ENCODE results near the gene PPP1R7. TPM values are rescaled to one million over a fixed set of nuclear protein-coding genes. Genes with fewer than 3 reads are reported as not detected.

The PPP1R7 gene
- total RNA-seq, 1 donor from 2014 or later = 34.9 TPM

DNA sequence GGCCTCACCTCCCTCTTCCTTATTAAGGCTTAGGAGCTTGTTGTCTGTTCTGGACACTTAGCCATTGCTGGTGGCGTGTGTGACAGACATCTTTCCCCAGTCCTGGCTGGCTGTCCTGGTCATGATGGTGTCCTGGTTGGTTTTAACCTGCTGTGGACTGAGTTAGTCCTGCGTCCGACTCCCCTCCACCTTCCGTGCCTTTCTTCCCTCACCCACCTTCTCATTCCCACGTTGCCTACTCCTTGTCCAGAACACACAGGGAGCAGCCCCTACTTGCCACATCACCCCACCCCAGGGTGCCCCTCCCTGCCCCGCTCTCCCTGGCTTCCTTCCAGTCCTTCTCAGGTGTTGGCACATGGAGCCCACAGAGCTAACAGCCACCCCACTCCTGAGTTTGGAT is 47.7 kb downstream of the PPP1R7 start:
- no peak for DNase-seq

DNA sequence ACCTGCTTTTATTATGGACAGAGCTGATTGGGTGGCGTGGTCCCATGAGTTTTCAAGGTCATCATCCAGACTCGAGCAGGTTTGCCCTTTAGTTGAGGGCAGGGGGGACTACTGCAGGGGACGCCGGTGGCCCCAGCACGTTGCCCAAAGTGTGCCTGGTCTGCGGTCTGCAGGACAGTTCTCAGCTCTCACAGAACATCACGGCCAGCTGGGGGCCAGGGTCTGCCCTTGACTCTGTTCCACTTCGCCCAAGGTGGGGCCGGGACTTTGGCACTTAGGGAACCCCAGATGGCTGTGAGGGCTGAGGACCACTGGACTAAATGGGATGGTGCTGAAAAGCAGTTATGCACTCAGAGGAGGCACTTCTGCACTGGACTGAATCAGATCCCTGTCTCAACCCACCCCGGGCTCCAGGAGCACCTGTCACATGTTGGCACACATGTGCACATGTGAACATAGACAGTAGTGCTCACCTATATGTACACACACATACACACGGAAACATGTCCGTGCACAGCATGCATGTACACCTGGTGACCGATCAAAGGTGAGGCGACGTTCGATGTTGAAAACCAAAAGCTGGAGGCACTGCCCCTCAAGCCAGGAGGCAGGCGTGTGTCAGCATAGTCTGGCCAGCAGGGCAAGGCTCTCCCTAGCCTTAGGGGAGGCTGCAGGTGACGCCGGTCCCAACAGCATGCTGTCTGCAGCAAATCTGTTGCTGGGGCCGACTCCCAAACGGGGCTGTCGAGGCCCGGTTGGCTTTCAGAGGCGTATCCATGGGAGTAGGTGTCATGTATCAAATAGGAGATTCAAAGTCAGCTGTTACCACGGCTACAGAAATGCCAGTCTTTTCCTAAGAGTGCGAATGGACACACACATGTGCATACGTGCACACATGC is 48.4 kb downstream of the PPP1R7 start:
- no peak for DNase-seq

DNA sequence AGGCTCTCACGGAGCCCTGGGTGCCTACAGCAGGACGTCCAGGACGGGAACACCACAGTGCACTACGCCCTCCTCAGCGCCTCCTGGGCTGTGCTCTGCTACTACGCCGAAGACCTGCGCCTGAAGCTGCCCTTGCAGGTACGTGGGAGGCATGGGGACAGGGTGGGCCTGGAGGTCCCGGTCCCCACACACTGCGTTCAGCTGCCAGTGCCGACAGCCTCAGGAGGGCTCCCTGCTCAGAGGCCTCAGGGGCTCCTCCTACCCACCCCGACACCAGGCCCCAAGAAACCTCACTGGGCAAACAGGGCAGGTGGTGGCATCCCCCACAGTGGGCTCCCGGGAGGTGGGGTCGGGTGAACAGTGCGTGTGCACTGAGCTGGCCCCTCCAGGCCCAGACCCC is 49.0 kb downstream of the PPP1R7 start:
- no peak for DNase-seq

DNA sequence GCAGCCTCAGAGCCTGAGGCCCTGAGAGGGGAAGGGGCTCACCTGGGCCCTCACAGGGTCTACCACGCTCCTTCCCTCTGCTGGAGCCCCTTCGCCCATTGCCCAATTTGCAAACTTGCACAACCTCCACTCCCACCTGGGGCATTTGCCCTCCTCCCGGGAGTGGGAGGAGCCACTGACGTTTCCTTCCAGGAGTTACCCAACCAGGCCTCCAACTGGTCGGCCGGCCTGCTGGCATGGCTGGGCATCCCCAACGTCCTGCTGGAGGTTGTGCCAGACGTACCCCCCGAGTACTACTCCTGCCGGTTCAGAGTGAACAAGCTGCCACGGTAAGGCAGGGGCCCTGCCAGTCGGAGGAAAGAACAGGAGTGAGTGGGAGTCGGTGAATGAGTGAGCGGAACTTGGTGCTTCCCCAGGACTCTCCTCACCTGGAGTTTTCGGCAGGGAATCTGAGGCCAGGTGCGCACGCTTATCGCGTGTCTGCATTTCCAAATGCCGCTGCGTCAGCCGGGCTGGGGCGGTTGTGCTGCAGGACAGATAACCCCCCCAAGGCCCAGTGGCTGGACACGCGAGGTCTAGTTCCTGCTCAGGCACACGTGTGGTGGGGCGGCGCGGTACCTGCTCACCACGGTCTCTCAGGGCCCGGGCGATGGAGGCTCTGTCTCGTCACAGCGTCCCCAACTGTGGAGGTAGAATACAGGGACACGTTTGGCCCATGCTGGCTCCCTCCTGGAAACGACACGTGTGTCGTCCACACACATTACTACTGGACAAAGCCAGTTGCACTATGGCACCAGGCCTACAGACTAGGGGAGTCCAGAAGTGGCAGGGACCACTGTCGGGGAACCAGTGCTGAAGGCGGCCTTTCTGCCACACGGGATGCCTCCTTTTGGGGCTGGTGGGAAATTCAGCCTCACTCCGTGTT is 49.9 kb downstream of the PPP1R7 start:
- no peak for DNase-seq

DNA sequence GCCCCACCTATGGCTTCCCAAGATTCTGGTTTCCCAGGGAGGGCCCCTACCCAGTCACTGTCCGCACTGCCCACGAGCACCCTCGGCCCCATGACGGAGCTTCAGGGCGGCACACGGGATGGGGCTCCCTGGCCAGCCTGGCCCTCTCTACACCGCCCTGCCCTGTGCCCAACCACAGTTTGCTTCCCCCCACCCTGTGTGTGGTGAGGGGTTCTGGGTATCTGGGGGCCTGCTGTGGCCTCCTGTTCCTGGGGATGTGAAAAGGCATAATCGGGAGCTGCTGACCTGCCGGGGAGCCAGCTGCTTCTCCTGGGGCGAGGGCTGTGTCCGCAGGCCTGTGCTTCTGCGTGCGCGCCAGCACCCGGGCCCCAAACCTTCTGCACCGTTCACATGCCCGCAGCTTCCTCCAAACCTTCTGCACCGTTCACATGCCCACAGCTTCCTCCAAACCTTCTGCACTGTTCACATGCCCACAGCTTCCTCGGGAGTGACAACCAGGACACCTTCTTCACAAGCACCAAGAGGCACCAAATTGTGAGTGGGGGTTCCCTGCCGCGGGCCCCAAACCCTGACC is 50.6 kb downstream of the PPP1R7 start:
- no peak for DNase-seq

DNA sequence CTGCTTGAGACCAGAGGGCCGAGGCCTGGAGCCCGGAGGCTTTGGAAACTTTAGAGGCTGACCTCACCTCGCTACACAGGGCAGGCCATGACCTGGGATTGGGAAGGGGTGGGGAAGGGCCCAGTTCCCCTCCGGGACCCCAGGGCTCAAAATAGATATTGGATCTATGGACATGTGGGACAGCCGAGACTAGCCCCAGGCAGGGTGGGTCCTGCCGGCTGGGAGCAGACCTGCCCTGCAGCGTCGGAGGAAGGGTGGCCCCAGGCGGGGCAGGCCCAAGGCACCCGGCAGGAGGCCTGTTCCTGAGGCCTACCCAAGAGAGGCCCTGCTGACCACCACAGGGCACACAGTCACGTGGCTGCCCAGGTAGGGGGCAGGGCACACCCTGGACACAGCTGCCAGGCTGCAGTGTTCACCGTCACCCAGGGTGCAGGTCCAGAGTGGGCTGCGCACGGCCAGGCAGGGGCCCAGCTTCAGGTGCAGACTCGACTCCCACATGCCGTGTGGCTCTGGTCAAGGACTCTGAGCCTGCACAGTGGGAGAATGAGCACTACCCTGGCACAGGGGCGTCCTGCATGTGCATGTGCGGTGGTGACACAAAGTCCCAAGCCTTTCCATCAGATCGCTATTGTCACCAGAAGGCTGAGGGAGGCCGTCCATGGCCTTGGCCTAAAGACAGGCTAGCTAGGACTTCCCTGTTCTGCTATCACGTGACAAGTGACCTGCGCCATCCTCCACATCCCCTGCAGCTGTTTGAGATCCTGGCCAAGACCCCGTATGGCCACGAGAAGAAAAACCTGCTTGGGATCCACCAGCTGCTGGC is 51.4 kb downstream of the PPP1R7 start:
- peak; percentile 34 for DNase-seq

DNA sequence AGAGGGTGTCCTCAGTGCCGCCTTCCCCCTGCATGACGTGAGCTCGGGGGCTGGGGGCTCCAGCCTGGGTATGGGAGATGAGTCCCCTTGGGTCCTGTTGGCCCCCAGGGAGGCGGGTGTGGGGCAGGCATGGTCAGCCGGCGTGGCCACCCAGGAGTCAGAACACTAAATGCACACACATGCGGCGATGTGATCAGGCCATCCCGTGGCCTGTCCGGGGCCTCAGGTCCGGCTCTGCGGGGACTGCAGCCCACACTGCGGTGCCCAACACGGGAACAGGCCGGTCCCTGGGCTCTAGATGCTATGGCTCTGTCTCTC is 52.0 kb downstream of the PPP1R7 start:
- DNase-seq = no peak

DNA sequence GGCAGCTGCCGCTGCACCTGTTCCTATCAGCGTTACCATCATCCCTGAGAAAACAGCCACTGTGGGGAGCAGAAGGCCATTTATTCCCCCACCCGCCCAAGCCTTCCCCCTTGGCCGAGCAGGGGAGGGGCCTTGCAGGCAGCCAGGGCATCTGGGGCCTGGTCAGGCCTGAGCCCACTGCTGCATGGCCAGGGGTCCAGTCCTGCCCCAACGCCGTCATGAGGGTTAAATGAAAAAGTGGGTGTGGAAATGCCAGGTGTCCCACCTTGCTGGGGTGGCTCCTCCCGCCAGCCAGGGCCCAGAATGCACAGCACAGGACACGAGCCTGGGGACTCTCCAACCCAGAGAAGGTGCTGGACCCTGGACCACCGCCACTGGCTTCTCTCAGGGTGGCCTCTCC is 52.4 kb downstream of the PPP1R7 start:
- DNase-seq = no peak

DNA sequence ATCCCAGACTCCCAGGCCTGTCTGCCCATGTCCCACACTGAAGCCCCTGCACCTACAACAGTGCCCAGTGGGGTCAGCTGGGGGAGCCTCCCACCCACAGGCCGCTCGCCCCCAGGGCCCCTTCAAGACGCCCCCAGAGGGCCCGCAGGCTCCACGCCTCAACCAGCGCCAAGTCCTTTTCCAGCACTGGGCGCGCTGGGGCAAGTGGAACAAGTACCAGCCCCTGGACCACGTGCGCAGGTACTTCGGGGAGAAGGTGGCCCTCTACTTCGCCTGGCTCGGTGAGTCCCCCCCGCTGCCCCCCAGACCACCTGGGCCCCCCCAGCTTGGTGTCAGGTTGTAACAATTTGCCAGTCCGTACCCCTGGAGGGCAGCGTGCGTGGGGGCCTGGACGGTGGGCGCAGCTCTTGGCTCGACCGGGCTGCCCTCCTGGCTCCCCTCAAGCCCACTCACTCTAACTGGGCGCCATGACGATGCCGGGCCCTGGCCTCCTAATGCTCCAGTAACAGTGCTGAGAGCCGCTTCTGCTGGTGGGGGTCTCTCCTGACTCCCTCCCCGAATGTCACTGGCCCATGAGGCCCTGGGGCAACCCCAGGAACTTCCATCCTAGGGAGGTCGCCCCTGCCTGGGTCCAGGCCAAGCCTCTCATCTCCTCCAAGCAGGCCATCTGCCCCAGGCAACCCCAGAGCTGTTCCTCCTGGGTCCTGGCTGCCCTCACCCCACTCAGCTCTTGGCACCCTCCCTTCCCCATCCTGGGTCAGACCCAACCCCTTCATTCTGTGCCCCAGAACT is 53.1 kb downstream of the PPP1R7 start:
- no peak for DNase-seq

DNA sequence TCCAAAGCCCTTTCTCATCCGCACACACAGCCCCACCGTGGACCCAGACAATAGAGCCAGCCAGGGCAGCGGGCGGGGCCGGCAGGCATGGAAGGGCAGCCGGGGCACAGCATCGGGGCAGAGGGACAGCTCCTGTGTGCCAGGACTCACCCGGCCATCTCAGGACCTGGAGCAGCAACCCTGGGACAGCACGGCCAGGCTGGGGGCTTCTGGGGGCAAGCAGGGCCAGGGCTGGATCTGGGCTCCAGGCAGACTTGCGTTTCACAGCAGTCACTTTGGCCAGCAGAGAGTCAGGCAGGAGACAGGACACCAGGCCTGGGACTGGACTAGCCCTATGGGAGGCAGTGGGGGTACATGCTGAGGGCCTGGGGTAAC is 53.7 kb downstream of the PPP1R7 start:
- DNase-seq = no peak

DNA sequence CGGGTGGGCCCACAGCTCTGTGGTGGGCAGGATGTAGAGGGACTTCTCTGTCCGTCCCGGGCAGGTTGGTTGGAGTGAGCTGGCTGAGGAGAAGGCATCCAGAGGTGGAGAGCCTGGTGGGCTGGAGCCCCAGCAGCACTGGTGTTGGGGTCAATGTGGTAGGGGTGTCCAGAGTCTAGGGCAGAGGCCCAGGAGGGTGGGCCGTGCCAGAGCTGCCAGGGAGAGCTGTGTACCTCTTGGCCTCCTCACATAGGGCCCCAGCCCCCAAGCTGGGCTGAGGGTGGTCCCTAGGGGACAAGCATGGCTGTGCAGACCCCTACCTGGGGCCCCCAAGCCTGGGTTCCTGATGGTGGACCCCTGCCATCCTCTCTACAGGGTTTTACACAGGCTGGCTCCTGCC is 54.2 kb downstream of the PPP1R7 start:
- DNase-seq = no peak

DNA sequence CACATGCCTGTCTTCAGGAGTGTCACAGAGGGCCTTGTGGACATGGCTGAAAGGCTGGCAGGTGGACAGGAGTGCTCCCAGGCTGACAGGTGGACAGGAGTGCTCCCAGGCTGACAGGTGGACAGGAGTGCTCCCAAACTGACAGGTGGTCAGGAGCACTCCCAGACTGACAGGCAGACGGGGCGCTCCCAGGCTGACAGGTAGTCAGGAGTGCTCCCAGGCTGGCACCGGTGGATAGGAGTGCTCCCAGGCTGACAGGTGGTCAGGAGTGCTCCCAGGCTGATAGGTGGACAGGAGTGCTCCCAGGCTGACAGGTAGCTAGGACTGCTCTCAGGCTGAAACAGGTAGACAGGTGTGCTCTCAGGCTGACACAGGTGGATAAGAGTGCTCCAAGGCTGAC is 54.8 kb downstream of the PPP1R7 start:
- DNase-seq = no peak

DNA sequence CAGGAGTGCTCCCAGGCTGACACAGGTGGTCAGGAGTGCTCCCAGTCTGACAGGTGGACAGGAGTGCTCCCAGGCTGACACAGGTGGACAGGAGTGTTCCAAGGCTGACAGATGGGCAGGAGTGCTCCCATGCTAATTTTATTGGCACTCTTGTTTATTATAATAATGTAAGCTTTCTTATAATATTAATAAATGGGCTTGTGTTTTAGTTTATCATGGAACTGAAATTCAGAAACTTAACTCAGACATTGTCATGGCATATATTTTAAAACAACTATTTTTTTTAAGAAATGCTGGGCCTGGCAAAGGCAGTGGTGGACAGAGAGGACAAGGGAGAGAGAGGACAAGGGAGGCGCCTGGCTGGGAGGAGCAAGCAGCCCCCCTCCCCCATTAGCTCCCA is 56.9 kb downstream of the PPP1R7 start:
- no peak for DNase-seq

DNA sequence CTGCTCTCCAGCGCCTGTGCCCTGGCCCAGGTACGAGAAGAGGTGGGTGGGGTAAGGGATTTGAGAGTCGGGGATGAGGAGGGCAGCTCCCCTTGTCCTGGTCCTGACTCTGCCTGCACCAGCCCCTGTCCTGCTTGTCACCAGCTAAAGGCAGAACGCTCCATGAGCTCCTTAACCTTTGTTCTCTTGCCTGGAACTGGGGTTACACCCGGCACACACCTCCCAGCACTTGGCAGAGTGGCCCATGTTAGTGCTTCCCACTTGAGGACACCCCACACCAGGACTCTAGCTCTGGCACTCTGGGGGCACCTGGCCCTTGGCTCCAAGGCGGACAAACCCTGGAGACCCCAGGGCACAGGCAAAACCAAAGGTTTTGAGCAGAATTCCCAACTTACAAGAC is 57.4 kb downstream of the PPP1R7 start:
- DNase-seq = no peak

DNA sequence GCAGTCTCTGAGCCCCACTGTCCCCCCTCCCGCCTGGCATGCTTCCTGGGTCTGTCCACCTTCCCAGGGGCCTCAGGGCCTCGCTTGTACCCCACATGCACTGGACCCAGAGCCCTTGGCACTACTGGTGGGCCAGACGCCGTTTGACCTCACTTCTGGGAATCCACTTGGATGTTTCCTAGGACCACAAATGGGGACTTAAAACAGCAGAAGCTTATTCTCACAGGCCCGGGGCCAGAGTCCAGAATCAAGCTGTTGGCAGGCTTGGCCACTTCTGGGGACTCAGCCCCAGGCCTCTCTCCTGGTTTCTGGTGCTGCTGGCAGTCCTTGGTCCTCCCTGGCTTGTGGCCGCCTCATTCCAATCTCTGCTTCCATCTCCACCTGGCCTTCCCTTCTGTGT is 57.8 kb downstream of the PPP1R7 start:
- DNase-seq = no peak

DNA sequence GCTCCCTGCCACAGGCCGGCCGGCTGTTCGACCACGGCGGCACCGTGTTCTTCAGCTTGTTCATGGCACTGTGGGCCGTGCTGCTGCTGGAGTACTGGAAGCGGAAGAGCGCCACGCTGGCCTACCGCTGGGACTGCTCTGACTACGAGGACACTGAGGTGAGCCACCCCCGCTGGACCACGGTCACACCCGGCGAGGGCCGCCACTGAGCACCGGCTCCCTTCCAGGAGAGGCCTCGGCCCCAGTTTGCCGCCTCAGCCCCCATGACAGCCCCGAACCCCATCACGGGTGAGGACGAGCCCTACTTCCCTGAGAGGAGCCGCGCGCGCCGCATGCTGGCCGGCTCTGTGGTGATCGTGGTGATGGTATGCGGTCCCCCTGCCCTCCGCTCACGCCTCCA is 59.0 kb downstream of the PPP1R7 start:
- DNase-seq = no peak

DNA sequence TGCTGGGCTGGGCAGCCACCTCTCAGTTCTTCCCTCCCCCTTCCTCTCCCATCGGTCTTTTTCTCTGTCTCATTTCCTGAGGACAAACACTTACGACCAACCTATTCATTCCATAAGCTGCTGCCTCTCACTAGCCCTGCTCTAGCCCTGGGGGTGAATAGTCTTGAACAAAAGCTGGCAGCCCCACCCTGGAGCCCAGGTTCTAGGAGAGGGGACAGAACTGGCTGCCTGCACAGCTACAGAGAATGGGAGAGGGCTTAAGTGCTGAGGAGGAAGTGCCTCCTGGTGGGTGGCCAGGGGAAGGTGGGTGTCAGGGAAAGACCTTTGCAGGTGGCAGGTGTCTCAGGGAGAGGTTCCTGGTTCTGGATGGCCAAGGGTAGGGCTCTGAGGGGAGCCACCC is 61.0 kb downstream of the PPP1R7 start:
- no peak for DNase-seq

DNA sequence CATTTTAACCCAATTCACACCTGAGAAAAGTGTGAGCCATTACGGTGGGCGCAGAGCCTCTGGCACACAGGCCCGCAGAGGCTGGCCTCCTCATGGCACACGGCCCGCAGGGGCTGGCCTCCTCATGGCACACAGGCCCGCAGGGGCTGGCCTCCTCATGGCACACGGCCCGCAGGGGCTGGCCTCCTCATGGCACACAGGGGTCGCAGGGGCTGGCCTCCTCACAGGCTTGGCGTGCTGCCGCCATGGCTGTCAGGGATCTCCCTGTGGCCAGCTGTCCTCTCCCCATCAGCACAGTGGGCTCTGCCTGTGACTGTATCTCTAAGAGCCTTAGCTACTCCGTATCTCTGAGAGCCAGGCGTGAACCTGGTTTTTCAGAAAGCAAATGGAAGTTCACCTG is 62.8 kb downstream of the PPP1R7 start:
- DNase-seq = peak; percentile 62

DNA sequence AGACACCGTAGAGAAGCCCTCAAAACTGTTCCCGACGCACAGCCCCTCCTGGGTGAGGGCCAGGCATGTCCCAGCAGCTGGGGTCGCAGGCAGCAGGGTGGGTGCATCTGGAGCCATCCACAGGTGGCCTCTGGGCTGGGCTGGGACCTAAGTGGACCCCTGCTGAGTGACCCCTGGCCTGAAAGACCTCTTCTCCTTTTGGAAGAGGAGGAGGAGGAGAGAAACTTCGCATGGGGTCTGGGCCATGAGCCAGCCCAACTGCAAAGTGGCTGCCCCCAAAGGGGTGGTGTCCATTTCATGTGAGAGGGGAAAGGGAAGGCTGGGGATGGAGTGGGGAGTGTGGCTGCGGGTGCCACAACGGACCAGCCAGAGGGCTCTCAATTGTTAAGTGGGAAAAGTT is 63.3 kb downstream of the PPP1R7 start:
- DNase-seq = no peak

DNA sequence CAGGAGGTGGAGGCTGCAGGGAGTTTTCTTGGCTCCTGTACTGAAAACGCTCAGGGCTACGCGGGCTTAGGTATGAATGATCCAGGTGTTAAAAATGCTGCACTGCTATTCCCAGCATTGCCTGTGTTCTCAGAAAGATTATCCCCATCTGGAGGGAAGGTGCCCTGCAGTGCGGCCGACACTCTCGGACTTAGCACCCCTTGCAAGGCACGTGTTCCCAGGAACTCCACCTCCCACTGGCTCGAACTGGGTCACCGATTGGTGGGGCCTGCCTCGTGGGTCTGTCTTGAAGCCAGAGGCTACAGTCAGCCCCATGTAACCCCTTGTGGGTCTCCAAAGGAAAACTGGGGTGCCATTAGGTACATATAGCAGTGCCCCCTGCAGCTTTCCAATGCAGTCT is 63.9 kb downstream of the PPP1R7 start:
- DNase-seq = no peak

DNA sequence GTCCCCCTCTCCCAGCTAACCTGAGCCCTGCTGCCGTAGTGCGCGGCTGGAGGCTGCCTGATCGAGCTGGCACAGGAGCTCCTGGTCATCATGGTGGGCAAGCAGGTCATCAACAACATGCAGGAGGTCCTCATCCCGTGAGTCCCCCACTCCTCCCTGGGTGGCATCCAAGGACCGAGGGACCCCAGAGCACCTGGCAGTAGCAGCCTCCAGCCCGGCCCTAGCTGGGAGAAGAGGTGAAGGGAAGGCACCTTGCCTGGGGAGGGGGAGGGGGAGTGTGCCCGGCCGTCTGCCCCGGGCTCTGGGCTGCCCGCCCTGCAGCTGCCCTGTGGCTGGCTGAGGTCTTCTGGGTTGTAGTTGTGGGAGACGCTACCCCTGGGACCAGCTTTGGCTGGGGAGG is 64.5 kb downstream of the PPP1R7 start:
- no peak for DNase-seq

DNA sequence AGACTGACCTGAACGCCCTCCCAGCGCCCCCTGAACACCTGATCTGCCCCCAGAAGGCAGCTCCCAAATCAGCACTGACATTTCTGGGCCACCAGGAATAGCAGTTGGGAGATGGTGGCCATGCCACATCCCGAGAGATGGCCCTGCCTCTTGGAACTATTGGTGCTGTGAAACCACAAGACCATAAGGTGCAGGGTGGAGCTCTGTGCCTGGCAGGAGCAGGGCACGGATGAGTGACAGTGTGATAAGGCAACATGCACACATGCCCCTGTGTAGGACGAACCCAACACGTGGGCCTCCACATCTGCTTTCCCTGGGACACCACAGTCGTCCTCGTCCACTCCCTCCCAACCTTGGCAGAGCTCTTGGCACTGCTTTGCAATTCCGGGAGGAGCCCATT is 65.2 kb downstream of the PPP1R7 start:
- no peak for DNase-seq

All from tongue (tissue), 2 donors.